Activated CD4-positive, alpha-beta T cell treated with anti-CD3 and anti-CD28 coated beads, Interleukin-2, Interleukin-6, amounts not matched to agents 100 ng/mL and 50 ng/mL, durations not matched to agents 16 hours and 8 hours (primary cell): Measurements from ENCODE around the gene TCF12.
"Not testable (repeated sequence)": the region's sequence is repeated elsewhere in the genome, so short reads cannot be mapped to it uniquely, and the experiment has no call there.

Experiments used
- DNase-seq: peaks from one replicate; pipeline ENCODE4 v3.0.0-alpha.2; 2020

Gene TCF12

DNA sequence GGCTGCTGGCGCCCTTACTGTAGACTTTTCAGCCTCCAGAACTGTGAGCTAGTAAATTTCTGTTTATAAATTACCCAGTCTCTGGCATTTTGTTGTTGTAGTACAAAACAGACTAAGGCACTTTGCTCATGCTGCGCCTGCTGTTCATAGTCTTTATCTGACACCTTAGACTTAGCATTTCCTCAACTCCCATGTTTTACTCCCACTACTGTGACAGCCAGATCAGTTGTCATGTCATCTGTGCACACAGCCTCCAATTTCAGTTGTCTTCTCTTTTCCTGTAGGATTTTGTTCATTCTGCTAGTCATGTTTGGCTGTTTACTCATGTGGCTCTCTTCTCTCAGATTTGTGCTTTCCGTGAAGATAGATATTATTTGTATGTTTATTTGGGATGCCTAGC, 62.0 kb downstream of the TCF12 start:
- DNase-seq, result no peak

DNA sequence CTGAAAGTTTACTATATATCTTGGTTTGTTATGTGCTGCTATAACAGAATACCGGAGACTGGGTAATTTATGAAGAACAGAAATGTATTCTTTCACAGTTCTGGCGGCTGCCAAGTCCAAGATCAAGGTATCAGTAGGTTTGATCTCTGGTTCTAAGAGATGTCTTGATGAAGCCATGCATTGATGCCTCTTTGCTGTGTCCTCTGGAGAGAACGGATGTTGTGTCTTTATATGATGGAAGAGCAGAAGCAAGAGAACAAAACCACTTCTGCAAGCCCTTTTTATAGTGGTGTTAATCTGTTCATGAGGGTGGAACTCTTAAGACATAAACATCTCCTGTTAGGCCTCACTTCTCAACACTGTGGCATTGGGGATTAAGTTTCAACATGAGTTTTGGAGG, 62.7 kb downstream of the TCF12 start:
- no peak for DNase-seq

DNA sequence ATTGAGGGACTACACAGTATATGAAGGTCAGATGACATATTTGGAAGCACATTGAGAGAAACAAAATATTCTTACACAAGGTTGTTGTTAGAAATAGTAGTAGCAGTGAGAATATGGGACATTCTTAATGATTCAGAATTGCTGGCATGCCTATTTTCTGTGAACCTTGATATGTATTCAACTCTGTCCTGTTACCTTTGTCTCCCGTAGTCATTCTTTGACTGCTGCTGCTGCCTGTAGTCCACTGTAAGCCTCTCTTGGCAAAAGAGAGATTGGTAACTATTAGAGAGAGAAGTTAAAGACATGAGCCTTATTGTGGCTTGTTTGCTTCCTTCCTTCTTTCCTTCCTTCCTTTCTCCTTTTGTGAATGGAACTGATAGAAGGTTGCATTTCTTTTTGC, 64.5 kb downstream of the TCF12 start:
- DNase-seq, result no peak

DNA sequence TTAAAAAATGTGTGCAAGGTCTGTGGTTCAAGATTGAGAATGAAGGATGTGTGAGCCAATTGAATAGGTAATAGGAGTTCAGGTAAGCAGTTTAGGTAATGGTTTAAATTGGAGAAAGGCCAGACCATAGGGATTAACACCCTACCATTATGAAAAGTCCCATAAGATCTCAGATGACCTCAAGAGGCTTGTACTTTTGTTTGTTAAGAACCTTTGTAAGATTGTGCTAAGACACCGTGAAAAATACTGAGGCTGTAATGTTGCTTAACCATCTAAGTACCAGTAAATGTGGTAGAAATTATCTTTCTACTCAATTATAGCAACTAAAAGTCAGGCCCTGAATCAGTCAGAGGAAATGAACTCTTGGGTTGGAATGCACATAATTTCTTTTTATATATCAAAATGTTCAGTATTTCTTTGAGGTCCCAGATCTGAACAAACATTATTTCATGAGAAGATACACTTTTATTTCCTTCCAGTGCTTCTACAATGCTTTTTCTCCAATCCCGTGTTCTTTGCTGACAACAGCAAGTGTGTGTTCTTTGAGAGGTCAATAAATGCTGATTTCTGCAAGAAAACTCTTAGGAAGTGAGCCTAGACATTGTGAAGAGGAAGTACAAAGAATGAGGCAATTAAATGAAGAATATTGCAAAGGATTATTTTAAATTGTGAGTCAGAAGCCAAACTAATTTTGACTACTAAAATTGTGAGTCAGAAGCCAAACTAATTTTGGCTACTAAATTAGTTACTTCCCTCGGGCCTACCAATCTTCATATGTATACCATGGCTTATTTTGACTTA, 66.4 kb downstream of the TCF12 start:
- peak; percentile 11 for DNase-seq

DNA sequence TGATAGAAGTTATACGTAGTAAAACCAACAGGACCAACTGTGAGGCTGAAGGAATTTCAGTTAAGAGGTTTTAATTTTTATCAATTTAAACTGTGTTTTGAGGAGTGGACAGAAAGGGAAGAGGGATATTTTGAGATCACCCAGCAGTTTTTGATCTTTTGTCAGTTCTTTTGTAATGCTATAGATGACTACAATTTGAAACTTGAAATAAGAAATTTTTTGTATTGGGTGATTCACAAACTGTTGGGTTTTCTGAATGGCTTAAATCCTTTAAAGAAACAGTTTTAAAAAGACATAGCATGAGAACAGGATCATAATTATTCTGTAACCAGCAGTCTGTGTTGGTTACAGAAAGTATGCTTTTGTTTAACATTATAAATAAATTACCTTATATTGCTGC, 67.4 kb downstream of the TCF12 start:
- no peak for DNase-seq

DNA sequence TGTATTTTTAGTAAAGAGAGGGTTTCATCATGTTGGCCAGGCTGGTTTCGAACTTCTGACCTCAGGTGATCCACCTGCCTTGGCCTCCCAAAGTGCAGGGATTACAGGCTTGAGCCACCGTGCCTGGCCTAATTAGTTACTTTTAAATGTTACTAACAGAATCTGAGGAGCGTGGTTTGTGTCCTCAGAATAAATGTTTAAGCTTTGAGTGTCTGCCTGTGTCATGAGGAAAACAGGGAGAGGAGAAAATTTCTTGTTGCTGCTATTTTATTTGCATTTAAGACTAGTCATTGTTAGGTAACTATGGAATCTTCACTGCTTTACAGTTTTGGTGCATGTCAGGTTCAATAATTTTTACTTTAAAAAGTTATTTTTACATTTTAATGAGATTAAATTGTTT, 68.8 kb downstream of the TCF12 start:
- no peak for DNase-seq

DNA sequence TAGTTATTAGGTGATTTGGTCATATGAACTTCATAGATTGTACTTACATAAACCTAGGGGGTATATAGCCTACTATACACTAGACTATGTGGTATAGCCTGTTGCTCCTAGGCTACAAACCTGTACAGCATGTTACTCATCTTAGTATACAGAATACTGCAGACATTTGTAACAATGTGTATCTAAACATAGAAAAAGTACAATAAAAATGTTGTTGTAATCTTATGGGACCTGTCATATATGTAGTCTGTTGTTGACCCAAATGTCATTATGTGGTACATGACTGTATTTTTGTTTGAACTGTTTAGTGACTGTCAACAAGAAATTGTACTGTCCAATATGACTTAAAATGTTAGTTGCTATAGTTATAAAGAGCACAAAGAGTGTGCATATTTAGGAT, 69.8 kb downstream of the TCF12 start:
- DNase-seq, result no peak

DNA sequence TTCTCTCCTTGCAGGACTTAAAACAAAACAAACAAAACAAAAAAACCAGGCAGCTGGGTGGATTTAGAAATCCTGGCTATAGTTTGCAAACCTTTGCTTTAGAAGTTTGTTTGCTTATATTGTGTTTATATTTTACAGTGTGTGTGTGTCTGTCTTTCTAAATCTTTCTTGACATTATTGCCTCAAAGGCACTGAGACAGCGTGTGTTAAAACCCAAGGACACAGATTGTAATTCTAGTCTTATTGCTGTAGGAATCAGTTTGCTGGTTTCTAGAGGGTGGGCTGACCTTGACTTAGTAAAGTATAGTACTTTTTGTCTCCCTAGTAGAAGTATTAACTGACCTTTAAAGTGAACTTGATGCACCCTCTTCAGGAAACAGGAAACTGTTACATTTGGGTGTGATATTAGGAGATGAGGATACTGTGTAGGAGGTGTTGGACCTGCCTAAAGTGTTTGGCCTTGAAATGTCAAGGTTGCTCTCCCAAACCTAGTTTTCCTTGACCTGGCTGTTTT, 71.0 kb downstream of the TCF12 start:
- DNase-seq, result no peak

DNA sequence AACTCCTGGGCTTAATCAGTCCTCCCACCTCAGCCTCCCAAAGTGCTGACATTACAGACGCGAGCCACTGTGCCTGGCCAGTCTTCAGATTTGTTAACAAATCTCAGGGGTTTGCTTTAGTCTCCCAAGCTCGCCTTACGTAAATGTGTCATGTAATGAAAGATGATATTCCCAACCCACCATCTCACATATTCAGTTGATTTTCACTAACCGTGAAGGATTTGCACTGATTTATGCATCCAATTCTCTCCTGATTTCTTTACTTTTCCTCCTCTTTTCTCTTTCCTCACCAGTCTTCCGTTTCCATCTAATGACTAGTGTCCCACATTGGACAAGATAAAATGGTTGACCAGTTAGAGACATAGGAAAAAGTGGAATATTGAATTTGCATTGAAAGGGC, 72.6 kb downstream of the TCF12 start:
- DNase-seq, result no peak

DNA sequence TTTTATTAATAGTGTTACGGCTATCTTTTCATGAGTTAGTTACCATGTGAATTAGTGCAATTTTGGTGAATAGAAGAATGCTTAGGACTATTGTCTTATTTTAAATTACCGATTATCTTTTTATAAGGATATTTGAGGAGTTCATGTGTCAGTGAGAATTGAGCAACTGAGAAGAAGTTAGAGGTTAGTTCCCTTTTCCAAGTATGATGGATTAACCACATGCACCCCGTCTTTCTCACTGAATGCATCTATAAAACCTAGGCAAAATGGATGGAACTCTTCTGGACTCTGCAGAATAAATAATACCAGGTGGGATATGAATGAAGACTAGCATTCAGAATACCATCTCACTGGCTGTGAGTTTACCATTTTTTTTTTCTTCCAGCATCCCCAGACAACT, 74.3 kb downstream of the TCF12 start:
- DNase-seq, result no peak

DNA sequence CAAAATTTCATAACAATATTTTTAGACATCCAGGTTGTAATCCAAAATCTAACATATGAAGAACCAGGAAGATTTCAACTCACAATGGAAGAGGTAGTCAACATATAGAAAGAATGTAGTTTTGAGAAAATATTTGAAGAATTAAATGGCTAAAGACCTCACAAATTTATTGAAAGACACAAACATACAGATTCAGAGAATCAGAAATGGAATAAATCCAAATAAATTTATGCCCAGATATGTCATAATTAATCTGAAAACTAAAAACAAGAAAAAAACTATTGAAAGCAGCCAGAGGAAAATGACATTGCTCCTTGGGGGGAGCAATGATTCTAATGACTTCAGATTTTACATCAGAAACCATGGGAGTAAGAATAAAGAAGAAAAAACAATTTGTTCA, 75.8 kb downstream of the TCF12 start:
- no peak for DNase-seq

DNA sequence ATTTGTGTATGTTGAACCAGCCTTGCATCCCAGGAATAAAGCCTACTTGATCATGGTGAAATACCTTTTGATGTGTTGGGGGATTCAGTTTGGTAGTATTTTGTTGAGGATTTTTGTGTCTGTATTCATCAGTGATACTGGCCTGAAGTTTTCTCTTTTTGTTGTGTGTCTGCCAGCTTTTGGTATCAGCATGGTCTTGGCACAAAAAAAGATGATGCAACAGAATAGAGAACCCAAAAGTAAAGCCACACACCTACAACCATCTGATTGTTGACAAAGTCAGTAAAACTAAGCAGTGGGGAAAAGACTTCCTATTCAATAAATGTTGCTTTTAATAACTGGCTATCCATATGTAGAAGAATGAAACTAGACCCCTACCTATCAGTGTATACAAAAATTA, 77.6 kb downstream of the TCF12 start:
- no peak for DNase-seq

DNA sequence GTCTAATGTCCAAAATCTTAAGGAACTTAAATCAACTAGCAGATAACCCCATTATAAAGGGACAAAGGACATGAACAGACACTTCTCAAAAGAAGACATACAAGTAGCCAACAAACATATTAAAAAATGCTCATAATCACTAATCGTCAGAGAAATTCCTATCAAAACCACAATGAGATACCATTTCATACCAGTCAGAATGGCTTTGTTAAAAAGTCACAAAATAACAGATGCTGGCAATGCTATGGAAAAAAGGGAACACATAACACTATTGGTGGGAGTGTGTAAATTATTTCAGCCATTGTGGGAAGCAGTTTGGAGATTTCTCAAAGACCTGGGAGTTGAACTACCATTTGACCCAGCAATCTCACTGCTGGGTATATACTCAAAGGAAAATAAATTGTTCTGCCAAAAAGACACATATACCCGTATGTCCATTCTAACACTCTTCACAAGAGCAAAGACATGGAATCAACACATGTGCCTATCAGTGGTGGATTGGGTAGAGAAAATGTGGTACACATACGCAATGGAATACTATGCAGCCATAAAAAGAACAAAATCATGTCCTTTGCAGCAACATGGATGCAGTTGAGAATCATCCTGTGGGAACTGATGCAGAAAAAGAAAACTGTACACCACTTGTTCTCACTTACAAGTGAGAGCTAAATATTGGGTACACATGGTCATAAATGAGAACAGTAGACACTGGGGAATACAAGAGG, 78.5 kb downstream of the TCF12 start:
- no peak for DNase-seq

DNA sequence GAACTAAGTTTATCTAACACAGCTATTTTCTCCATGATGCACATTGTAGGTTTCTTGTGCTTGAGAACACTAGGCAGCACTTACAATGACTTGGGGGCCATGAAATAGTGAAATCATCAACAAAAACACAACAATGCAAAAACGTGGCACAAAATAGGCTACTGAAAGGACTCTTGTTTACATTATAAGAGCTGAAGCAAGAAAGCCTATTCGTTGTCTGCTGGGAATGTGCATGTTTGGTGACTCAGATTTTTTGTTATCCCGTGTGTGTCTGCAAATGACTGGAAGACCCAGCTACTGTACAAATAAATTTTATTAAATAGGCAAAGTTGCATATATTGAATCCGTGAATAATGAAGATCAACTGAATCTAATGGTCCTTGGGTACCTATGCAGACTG, 85.0 kb downstream of the TCF12 start:
- no peak for DNase-seq

DNA sequence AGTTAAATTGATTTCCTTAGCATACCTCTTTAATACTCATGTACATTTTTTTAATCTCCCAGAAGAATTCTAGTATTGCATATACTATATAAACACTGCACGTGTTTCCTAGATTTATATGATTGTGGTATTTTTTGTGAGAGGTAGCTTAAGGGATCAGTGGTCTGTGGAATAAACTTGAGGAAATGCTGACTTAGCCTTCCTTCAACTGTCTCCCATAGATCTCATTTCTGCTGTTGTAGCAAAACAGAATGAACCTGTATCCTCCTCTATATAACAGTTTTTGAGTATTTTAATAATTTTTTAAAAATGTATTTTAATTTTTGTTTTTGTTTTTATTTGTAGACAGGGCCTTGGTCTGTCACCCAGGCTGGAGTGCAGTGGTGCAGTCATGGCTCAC, 86.8 kb downstream of the TCF12 start:
- DNase-seq, result no peak

DNA sequence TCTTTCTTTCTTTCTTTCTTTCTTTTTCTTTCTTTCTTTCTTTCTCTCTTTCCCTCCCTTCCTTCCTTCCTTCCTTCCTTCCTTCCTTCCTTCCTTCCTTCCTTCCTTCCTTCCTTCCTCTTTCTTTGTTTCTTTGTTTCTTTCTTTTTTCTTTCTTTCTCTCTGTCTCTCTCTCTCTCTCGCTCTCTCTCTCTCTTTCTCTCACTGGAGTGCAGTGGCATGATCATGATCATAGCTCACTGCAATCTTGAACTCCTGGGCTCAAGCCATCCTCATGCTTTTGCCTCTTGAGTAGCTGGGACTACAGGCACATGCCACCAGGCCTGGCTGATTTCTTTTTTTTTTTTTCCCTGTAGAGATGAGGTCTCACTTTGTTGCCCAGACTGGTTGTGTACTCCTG, 89.4 kb downstream of the TCF12 start:
- DNase-seq, result not testable (repeated sequence)

DNA sequence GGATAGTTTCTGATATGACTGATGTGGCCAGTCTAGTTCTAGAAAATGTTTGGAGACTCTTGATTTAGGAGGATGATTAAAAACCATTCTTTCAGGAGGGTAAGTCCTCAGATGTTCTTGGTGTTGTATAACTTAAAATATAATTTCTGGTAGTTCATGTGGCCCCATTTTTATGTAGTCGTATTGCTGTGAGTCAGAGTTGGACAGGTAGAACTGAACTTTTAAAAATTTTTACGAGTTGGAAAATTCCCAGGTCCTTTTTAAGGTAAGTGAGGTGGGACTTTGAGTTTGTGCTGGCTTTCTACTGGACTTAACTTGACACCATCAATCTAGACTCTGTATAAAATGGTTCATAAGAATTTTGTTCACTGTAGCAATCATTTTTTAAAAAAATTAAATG, 92.3 kb downstream of the TCF12 start:
- no peak for DNase-seq

DNA sequence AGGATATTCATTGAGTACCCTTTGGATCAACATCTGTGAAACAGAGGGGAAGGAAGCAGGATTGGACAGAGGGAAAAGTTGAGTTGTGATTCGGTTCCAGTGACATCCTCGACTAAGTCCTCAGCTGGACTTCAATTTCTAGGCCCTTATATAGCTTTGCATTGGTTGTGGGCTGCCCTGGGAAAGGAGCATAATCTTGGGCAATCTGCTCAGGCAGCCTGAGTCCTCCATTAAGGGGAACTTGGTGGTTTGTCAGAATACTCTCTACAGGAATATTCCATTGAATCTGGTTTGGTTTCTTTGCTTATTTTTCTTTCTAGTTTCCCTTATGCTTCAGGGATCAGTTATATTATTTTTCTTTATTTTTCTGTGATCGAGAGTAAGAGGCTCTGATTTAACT, 94.1 kb downstream of the TCF12 start:
- no peak for DNase-seq

DNA sequence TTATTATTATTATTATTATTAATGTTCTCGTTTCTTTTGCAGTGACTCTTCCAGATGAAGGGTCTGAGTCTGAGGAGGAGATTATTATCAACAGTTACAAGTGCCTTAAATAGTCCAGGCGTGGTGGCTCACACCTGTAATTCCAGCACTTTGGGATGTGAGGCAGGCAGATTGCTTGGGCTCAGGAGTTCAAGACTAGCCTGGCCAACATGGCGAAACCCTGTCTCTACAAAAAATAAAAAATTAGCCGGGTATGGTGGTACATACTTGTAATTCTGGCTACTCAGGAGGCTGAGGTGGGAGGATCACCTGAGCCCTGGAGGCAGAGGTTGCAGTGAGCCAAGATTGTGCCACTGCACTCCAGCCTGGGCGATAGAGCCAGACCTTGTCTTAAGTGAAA, 96.5 kb downstream of the TCF12 start:
- DNase-seq, result not testable (repeated sequence)

DNA sequence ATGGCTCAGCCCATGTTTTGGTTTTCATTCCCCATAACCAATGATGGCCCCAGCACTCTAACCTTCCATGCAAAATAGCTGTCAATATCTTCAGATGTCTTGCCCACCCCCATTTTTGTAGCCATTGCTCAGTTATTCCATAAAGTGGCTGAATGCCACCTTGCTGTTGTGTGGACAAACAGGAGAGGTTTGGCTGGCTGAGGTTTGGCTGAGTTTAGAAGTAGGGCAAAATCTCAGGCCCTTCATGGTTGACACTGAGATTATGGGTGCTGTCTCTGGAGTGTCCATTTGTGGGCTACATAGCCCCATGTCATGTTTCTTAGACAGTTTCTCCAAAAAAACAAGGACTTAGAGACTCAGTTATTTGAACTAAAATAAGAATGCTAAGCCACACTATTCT, 96.9 kb downstream of the TCF12 start:
- DNase-seq, result no peak

DNA sequence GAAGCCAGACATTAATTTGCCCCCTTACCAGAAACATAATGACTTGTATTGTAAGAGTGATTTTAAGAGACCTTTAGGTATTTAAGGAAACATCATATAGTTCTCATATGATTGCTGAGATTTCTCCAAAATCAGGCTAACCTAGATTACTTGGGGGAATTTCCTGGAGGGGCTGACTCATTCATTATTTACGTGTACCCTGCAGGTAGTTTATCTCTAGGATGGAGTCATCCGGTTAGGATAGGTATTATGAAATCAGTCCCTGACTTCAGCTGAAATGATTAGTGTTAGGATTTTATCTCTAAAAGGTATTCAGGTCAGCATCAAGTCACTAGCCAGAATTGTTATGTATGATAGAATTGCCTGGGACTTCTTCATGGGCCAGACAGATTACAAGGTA, 97.5 kb downstream of the TCF12 start:
- no peak for DNase-seq

DNA sequence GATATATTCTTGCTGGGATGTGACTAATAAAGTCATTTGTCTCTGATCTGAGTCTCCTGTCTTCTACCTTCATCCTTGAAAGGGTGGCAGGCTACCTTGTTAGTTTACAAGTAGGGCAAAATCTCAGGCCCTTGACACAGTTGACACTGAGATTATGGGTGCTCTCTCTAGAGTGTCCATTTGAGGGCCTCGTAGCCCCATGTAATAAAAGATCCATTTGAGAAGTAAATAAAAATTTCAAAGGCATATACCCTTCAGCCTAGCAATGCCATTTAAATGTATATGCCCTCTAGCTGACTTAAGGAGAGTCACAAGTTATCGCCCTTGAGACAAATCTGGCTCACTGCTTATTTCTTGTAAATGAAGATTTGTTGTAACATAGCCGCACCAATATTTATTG, 98.6 kb downstream of the TCF12 start:
- peak; percentile 4 for DNase-seq

DNA sequence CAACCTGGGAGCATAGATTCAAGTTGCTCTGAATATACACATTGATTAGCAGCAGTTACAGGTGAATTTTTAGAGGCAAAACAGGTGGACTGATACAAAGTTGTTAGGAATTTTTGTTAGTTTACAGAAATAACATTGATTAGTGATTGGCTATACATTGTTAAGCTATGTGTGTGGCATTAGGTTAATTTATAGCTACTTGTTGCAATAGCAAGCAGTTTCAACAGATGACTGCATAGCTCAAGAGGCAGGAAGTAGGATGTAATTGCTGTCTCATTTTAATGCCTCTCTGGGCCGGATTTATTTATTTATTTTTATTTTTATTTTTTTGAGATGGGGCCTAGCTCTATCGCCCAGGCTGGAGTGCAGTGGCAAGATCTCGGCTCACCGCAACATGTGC, 99.7 kb downstream of the TCF12 start:
- DNase-seq, result no peak

DNA sequence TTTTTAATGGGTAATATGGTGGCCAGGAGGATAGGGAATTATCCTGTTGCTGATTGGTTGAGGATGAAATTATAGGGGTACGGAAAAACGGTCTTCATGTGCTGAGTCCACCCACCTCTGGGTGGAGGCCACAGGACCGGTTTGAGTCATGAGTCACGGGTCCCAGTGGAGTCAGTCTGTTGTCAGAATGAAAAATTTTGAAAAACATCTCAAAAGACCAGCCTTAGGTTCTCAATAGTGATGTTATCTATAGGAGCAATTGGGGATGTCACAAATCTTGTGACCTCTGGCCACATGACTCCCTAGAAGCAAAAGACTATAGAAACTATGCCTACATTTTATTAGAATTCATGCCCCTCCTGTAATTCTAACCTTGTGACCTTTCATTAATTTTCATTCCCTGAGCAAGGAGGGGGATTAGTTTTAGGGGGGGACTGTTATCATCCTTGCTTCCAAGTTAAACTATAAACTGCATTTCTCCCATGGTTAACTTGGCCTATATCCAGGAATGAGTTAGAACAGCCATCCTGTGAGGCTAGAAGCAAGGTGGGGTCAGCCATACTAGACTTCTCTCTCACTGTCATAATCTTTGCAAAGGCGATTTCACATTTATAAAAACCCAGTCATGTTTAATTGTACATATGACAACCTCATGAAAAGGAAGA, 101.2 kb downstream of the TCF12 start:
- no peak for DNase-seq
